ENCODE measurements around the gene LRRC8E.
A peak's percentile ranks its signal among the peaks of the same experiment; 100 is the strongest.

The LRRC8E gene

DNA sequence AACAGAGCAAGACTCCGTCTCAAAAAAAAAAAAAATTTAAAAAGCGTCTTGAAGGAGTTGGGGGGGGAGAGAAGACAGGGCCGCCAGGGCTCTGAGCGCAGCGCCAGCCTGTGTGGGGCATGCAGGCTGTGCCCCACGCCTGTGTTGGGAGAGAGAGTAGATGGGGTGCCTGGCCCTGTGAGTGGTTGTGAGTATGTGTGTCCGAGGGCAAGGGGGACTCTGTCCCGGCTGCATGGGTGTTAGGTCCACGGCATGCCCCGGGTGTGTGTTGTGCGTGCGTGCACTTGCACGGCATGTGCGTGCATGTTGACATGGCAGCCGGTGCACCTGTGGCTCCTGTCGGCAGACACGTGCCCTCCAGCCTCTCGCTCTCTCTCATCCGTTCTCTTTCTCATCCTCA is 18.8 kb downstream of the LRRC8E start:
- peak overlapping the region in 1 of 2 donors; percentile 38 for H3K4me3 Mint-ChIP-seq
- DNase-seq (no peak), ATAC-seq (replicated peaks) (no peak)
- no peaks in the 10 kb centered on the region for H3K9me3 Mint-ChIP-seq
- H3K4me1 Mint-ChIP-seq (ENCODE audit: low read depth in 2 of 2) = peaks cover 29 to 41% of the 10 kb centered on the region in 2 donors
- H3K27ac Mint-ChIP-seq = peak overlapping the region; percentile 58 to 75
- H3K36me3 Mint-ChIP-seq (ENCODE audit: insufficient read depth) = peaks cover 71% of the 10 kb centered on the region
- H3K27me3 Mint-ChIP-seq = no peaks in the 10 kb centered on the region

DNA sequence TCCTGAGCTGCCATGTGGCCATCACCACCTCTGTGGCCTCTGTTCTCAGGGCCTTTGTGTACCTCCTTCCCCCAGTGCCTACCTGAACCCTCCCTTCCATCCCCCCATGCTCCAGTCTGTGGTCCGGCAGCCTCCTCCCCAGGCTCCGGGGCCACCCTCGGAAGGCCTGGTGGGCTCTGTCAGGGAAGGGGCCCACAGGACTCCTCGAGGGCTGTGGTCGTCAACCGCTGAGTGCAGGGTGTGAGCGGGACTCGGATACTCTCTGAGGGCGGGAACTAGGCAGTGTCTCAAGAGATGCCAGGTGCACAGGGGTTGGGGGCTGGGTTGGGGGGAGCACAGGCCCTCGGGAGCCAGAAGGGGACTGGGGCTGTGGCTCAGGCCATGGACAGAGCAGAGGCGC is 19.2 kb downstream of the LRRC8E start:
- Mint-ChIP-seq H3K36me3 (ENCODE audit: insufficient read depth) (peaks cover 72% of the 10 kb centered on the region), H3K4me1 (ENCODE audit: low read depth in 2 of 2) (peaks cover 29 to 41% of the 10 kb centered on the region in 2 donors), H3K9me3 (no peaks in the 10 kb centered on the region), H3K27ac (peak overlapping the region; percentile 58 to 75), H3K27me3 (no peaks in the 10 kb centered on the region), H3K4me3 (no peak overlapping the region)
- ATAC-seq (replicated peaks) (no peak), DNase-seq (no peak)

DNA sequence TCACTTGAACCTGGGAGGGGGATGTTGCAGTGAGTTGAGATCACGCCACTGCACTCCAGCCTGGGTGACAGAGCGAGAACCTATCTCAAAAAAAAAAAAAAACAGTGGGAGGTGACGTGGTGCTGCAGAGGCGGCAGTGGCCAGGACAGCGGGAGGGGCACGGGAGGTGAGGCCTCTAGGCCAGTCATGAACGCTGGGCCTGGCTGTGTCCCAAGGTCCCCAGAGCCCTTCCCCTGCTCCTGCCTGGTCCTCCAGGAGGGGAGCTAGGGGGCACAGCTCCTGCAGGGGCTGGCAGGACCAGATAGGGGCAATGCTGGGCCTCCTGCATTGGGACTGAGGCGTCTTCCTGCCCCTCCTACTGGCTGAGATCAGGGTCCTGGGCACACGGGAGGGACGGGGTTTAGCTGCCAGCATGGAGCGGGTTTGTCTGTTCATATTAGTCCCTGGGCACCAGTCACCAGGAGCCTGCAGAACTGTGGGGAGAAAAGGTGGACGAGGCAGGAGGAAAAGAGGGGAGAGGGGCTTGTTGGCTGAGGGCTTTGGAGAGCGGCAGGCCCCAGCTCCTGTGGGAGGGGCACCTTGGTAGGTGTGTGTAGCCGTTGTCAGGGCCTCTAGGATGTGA is 19.9 kb downstream of the LRRC8E start:
- no peak for ATAC-seq (replicated peaks)
- Mint-ChIP-seq H3K27ac (peak overlapping the region; percentile 29 to 58), H3K27me3 (no peaks in the 10 kb centered on the region), H3K9me3 (no peaks in the 10 kb centered on the region), H3K4me1 (ENCODE audit: low read depth in 2 of 2) (peaks cover 26 to 36% of the 10 kb centered on the region in 2 donors), H3K4me3 (no peak overlapping the region), H3K36me3 (ENCODE audit: insufficient read depth) (peaks cover 74% of the 10 kb centered on the region)
- DNase-seq = no peak

DNA sequence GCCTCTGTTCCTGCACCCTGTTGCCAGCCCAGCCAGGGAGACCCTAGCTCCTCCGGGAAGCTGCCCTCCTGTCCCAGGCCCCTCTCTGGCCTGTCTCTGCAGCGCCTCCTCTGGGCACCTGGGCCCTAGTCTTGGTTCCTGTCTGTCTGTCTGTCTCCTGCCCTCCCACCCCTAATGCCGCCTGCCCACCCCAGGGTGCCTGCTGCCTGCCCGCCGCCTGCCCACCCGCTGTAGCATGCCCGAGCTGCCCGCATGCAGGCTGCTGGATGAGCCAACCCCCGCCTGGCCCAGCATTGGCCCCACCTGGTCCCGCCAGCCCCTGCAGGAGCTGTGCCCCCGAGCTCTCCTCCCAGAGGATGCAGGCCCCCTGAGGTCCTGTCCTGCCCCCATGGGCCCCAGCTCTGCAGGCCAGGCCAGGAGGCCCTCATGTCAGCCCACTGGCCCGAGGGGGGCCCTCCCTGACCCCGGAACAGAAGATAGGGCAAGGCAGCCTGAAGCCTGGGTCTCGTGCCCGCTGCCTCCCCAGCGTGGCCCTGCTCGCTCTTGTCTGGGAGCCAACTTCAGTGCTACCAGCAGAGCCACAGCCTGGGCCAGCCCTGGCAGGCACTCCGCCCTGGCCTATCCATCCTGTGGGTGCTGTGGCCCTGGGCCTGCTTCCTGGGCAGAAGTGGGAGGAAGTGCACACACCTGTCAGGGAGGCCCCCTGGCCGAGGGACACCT is 20.6 kb downstream of the LRRC8E start:
- no peak overlapping the region for H3K4me3 Mint-ChIP-seq
- no peaks in the 10 kb centered on the region for H3K9me3 Mint-ChIP-seq
- H3K4me1 Mint-ChIP-seq (ENCODE audit: low read depth in 2 of 2) = peaks cover 23 to 33% of the 10 kb centered on the region in 2 donors
- no peaks in the 10 kb centered on the region for H3K27me3 Mint-ChIP-seq
- no peak overlapping the region for H3K27ac Mint-ChIP-seq
- ATAC-seq (replicated peaks) (no peak), DNase-seq (no peak)
- peaks cover 71% of the 10 kb centered on the region for H3K36me3 Mint-ChIP-seq (ENCODE audit: insufficient read depth)

DNA sequence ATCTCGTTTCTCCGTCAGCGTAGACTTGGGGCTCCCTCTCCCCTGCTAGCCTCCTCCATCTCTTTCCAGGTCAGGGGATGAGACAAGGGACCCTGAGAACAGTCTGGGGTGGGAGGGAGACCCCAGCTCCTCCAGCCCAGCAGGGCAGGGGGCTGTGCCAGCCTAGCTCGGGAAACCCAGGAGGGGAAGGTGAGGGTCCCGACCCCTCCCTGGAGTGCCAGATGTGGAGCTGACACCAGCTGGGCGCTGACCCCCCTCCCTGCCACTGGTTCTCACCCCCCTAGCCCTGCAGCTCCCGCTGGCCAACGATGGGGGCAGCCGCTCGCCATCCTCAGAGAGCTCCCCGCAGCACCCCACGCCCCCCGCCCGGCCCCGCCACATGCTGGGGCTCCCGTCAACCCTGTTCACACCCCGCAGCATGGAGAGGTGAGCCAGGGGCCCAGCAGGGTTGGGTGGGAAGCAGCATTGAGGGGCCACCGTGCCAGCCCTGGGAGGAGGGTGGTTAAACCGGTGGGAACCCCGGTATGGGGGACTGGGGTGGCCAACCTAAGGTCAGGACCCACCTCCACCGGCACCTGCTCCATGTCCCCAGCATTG is 21.3 kb downstream of the LRRC8E start:
- Mint-ChIP-seq H3K9me3 (no peaks in the 10 kb centered on the region), H3K4me3 (peak overlapping the region in 1 of 2 donors; percentile 17), H3K27ac (no peak overlapping the region), H3K4me1 (ENCODE audit: low read depth in 2 of 2) (peaks cover 21 to 31% of the 10 kb centered on the region in 2 donors), H3K27me3 (peaks cover 0 to 3% of the 10 kb centered on the region in 2 donors), H3K36me3 (ENCODE audit: insufficient read depth) (peaks cover 71% of the 10 kb centered on the region)
- no peak for ATAC-seq (replicated peaks)
- DNase-seq = no peak

DNA sequence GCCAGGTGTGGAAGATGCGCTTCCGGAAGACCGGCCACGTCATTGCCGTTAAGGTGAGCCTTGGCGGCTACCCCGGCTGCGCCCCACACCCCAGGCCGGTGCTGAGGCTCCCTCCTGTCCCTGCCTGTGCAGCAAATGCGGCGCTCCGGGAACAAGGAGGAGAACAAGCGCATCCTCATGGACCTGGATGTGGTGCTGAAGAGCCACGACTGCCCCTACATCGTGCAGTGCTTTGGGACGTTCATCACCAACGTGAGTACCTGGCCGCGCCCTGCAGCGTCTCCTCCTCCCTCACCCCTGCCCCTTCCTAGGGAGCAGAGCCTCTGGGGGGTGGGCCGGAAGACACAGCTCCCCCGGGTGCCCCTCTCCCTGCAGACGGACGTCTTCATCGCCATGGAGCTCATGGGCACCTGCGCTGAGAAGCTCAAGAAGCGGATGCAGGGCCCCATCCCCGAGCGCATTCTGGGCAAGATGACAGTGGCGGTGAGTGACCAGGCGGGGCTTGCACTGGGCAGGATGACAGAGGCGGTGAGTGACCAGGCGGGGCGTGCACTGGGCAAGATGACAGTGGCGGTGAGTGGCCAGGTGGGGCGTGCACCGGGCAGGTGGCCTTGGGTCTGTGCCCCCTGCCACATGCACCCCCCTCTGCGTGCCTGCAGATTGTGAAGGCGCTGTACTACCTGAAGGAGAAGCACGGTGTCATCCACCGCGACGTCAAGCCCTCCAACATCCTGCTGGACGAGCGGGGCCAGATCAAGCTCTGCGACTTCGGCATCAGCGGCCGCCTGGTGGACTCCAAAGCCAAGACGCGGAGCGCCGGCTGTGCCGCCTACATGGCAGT is 22.2 kb downstream of the LRRC8E start:
- no peaks in the 10 kb centered on the region for H3K9me3 Mint-ChIP-seq
- peaks cover 3 to 13% of the 10 kb centered on the region in 2 donors for H3K27me3 Mint-ChIP-seq

DNA sequence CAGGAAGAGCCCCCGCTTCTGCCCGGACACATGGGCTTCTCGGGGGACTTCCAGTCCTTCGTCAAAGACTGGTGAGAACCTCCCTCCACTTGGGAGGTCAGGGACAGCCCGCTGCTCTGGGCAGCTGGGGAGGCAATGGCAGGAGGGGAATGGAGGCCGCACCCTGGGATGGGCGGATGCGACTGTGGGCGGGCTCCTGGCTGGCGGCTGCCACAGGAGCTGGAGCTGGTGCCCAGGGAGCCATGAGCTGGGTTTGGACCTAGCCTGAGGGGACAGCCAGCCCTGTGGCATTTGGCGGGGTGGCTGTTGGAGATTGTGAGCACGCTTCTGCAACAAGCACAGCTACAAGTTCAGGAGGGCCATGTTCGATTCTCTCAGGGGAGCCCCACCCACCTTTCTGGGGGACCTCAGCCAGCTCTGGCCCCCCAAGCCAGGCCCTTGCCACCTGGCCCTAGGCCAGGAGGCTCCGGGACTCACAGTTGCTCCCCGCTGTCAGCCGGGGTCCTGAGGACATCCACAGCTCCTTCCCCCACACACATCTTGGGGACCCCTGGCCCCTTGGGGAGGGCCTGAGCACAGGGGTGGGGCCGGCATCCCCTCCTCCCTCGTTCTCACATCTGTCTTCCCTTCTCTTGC is 23.3 kb downstream of the LRRC8E start:
- Mint-ChIP-seq H3K36me3 (ENCODE audit: insufficient read depth) (peaks cover 69% of the 10 kb centered on the region), H3K27me3 (peaks cover 5 to 17% of the 10 kb centered on the region in 2 donors), H3K4me3 (no peak overlapping the region), H3K9me3 (no peaks in the 10 kb centered on the region), H3K27ac (peak overlapping the region in 1 of 2 donors; percentile 41), H3K4me1 (ENCODE audit: low read depth in 2 of 2) (peaks cover 14 to 16% of the 10 kb centered on the region in 2 donors)
- DNase-seq (no peak), ATAC-seq (replicated peaks) (no peak)

More for the DNA sequence above, 22.2 kb downstream of the LRRC8E start:
- Mint-ChIP-seq H3K4me3 (no peak overlapping the region), H3K4me1 (ENCODE audit: low read depth in 2 of 2) (peaks cover 15 to 22% of the 10 kb centered on the region in 2 donors), H3K27ac (no peak overlapping the region), H3K36me3 (ENCODE audit: insufficient read depth) (peaks cover 70% of the 10 kb centered on the region)
- ATAC-seq (replicated peaks) (no peak), DNase-seq (no peak)

DNA sequence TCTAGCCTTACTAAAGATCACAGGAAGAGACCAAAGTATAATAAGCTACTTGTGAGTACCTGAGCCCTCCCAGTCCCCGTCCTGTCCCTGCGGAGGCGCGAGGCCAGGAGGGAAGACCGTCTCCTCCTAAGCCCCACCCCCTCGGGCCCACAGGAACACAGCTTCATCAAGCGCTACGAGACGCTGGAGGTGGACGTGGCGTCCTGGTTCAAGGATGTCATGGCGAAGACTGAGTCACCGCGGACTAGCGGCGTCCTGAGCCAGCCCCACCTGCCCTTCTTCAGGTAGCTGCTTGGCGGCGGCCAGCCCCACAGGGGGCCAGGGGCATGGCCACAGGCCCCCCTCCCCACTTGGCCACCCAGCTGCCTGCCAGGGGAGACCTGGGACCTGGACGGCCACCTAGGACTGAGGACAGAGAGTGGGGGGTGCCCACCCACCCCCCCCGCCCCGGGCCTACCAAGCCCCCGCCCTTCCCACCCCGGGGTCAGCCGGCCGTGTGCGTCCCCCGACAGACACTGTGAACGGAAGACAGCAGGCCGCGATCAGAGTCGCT is 23.9 kb downstream of the LRRC8E start:
- no peak for DNase-seq
- H3K36me3 Mint-ChIP-seq (ENCODE audit: insufficient read depth) = peaks cover 71% of the 10 kb centered on the region
- peaks cover 5 to 17% of the 10 kb centered on the region in 2 donors for H3K27me3 Mint-ChIP-seq
- H3K4me3 Mint-ChIP-seq = no peak overlapping the region
- no peak for ATAC-seq (replicated peaks)
- peaks cover 13 to 17% of the 10 kb centered on the region in 2 donors for H3K4me1 Mint-ChIP-seq (ENCODE audit: low read depth in 2 of 2)
- H3K9me3 Mint-ChIP-seq = no peaks in the 10 kb centered on the region
- peak overlapping the region in 1 of 2 donors; percentile 73 for H3K27ac Mint-ChIP-seq

DNA sequence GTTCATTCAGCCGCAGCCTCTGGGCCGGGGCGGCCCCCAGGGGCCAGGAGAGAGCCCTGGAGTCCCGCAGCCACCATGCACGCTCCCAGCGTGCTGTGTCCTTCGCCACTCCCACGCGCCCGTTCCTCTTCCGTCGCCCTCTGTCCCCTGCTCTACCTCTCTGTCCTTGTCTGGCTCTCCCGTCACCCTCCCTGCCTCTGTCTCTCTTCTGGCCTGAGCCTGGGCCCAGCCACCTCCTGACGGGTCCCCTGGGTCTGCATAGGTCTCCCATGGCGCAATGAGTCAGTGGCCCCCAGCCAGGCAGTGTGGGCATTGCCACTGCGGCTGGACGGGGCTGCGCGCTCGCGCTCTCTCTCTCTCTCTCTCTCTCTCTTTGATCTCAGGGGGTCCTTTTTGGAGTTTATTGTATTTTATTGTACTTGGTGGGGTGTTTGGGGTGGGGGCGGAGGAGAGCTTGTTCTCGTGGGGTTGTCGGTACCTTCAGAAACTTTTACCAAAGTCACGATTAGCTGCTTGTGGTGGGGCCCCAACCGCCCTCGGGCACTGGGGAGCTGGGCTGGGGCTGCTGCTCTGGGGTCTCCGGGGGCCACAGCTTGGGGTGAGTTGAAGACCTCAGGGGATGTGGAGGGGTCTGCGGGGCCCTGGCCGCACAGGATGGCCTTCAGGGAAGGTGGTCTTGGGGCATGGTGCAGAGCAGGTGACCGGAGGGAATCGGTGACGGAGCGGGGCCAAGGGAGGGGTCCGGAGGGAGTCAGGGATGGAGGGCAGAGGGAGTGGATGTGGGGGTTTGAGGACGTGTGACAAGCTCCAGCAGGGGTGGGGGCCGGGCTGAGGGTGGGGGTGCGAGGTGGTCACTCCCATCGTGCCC is 24.6 kb downstream of the LRRC8E start:
- Mint-ChIP-seq H3K27me3 (peaks cover 5 to 22% of the 10 kb centered on the region in 2 donors), H3K27ac (peak overlapping the region in 1 of 2 donors; percentile 73), H3K9me3 (no peaks in the 10 kb centered on the region), H3K4me3 (peak overlapping the region in 1 of 2 donors; percentile 59), H3K36me3 (ENCODE audit: insufficient read depth) (peaks cover 71% of the 10 kb centered on the region), H3K4me1 (ENCODE audit: low read depth in 2 of 2) (peaks cover 12 to 19% of the 10 kb centered on the region in 2 donors)
- ATAC-seq (replicated peaks) (no peak), DNase-seq (no peak)

DNA sequence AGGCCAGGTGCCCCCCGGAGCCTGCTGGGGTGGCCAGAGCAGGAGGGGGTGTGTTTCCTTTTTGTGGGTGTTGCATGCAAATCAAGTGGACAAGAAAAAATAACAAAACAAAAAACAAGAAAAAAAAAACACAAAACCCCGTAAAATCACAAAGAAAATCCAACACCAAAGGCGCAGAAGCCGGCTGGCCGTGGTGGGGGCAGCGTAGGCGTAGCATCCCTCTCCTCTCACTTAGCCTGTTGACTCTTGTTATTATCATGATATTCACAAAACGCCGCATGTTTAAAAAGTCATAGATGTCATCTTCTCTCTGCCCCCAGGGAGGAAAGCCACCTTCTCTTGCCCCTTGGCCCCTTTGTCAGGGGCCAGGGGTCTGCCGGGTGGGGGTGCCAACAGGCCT is 25.3 kb downstream of the LRRC8E start:
- H3K4me3 Mint-ChIP-seq = no peak overlapping the region
- DNase-seq (no peak), ATAC-seq (replicated peaks) (no peak)
- no peaks in the 10 kb centered on the region for H3K9me3 Mint-ChIP-seq
- peaks cover 5 to 27% of the 10 kb centered on the region in 2 donors for H3K27me3 Mint-ChIP-seq
- peaks cover 13 to 17% of the 10 kb centered on the region in 2 donors for H3K4me1 Mint-ChIP-seq (ENCODE audit: low read depth in 2 of 2)
- H3K36me3 Mint-ChIP-seq (ENCODE audit: insufficient read depth) = peaks cover 64% of the 10 kb centered on the region
- H3K27ac Mint-ChIP-seq = no peak overlapping the region

DNA sequence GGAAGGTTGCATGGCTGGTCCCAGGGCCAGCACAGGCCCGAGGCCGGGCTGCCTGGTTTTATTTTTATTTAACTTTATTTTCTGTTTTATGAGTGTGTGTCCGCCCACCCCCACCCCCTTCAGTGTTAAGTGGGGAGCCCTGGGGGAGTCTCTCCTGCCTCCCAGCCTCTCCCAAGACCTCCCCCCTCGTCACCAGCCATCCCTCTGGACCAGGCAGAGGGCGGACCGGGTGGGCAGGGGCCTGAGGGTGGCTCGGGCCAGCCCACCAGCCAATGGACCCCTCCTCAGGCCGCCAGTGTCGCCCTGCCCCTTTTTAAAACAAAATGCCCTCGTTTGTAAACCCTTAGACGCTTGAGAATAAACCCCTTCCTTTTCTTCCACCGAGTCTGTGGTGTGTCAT is 25.8 kb downstream of the LRRC8E start:
- DNase-seq (no peak), ATAC-seq (replicated peaks) (no peak)
- Mint-ChIP-seq H3K27me3 (peaks cover 5 to 27% of the 10 kb centered on the region in 2 donors), H3K36me3 (ENCODE audit: insufficient read depth) (peaks cover 63% of the 10 kb centered on the region), H3K4me1 (ENCODE audit: low read depth in 2 of 2) (peaks cover 13 to 17% of the 10 kb centered on the region in 2 donors), H3K4me3 (no peak overlapping the region), H3K9me3 (no peaks in the 10 kb centered on the region), H3K27ac (no peak overlapping the region)

DNA sequence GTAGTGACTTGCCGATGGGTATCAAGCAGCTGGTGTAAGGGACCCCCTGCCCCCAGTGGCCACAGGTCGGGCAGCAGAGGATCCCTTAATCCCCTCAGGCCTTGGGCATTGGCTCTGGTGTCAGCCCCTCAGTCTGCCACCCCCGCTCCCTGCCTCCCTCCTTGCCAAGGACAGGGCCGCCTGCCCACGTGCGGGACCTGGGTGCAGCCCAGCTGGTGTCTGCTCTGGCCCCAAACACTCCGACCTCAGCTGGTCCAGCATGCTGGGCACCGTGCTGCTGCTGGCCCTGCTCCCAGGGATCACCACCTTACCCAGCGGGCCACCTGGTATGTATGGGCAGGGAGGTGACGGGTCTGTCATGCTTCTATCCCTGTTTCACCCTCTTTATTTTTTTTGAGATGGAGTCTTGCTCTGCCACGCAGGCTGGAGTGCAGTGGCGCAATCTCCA is 26.3 kb downstream of the LRRC8E start, which contains the start of gene TGFBR3L:
Gene TGFBR3L (plus strand): TSS at position 233 of the 448 bp plus-strand sequence.
- Mint-ChIP-seq H3K27me3 (peaks cover 5 to 31% of the 10 kb centered on the region in 2 donors), H3K36me3 (ENCODE audit: insufficient read depth) (peaks cover 58% of the 10 kb centered on the region), H3K4me3 (peak within 1 kb of the TSS; percentile 72 to 75), H3K4me1 (ENCODE audit: low read depth in 2 of 2) (peaks cover 15 to 18% of the 10 kb centered on the region in 2 donors), H3K27ac (peak within 1 kb of the TSS; percentile 52 to 86), H3K9me3 (no peaks in the 10 kb centered on the region)
- no peak for DNase-seq
- no peak for ATAC-seq (replicated peaks)

Data from effector memory CD8-positive, alpha-beta T cell (primary cell).